HG03139 (cell line): ENCODE data around the gene FDX1.

ENCODE experiments used
- ATAC-seq: cut with Tn5 transposase; IDR thresholded peaks from one replicate; pipeline ENCODE4 v1.9.1; 2021; ENCODE audit not compliant: unreplicated experiment

Gene FDX1

DNA sequence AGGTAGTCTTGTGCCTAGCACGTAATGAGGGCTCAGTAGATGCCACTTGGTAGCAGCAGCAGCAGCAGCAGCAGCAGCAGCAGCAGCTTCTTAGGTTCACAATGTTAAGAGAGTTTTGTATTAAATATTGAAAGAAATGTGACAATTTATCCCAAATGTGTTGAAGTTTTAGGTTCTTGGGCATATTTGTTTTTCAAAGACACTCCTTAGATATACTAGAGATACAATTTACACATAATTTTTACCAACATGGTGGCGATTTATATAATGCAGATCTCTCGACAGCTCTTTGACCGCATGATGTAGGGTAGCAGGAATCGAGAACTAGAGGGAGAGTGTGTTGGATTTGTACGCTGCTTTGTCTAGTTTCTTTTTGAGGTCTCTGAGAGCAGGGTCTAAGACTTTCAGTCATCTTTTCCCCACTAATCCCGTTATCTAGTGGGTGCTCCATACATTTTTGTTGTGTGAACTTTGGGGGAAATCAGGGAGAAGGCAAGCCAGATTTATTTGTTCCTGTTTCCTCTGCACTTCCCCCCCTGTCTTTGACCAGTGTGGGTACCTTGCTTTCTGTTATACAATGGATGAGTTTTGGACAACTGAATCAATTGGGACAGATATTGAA, 1.4 kb downstream of the FDX1 start:
- no peak for ATAC-seq

DNA sequence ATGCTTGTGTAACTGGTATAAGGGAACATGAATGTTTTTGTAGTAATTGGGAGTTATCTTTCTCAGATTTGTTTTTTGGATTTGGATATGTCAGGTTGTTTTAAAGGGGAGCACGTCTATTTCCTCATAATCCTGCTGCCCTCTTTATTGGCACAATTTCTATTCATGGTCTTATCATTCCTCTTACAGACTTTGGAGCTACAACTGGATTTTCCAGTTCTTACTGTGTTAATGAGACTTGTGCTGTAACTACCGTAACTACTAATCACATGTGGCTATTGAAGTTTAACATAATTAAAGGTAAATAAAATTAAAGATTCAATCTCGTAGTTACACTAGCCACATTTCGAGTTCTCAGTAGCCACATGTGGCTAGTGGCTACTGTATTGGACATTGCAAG, 1.9 kb downstream of the FDX1 start:
- ATAC-seq: no peak

DNA sequence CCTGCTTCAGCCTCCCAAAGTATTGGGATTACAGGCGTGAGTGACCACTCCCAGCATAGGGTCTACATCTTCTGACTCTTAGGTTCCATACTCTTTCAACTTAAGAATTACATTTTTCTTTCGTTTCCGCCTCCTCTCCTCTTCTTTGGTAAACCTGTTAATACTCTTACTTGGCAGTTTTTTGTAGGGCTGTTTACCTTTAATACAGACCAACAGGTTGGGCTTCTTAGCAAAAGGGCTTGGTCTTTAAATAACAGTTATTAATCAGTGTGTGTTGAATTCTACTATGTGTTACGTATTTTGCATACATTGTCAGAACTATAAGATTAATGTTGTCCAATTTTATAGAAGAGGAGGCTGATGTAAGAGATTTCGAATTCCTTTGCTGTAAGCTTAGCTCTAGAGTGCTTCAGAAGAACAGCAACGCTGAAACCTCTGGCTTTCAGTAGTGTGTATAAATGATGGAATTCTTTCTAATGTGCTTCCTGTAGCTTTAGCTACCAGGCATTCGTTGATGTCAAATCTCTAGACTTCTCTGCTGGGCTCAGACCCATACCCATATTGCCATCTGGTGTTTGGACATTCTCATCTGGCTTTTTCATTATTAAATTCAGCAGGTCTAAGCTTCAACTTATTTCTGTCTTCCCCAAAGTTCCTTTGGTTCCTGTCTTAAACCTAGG, 3.1 kb downstream of the FDX1 start:
- no peak for ATAC-seq

DNA sequence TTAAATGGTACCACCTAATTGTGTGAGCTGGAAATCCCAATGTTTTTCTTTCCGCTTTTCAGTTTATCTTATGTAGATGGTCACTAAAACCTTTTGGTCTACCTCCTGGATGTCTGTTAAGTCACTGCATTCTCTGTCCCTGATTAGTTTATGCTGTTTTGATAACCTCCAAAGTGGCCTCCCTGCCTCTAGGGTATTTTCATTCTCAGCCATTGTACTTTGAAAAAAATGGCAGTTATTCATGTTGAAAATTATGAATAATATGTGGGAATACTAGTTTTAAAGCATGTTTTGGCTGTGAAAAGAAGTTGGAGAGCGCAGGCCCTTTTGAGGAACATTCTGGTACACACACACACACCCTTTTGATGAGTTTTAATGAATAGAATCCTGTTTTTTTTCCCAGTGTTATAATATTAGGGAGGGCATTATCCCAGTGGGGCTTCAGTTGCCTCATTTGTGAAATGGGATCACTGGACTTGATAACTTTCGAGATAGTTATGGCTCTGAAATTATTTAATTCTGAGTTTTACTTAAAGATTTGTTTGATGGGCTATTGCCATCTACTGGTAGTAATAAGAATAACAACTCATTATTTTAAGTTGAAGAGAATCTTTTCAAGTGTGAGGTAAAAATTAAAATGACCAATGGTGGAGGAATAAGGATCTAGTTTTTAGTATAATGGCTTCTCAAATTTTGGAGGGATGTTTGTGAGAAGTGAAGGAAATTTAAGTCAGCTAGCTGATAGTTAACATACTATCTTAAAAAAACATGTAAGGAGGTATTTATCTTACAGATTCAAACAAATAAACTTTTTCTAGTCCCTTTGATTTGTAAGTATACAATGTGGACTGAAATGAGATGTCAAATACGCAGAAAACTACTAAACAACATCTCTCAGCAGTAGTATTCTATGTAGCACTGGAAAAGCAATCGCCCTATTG, 3.9 kb downstream of the FDX1 start:
- ATAC-seq: no peak

DNA sequence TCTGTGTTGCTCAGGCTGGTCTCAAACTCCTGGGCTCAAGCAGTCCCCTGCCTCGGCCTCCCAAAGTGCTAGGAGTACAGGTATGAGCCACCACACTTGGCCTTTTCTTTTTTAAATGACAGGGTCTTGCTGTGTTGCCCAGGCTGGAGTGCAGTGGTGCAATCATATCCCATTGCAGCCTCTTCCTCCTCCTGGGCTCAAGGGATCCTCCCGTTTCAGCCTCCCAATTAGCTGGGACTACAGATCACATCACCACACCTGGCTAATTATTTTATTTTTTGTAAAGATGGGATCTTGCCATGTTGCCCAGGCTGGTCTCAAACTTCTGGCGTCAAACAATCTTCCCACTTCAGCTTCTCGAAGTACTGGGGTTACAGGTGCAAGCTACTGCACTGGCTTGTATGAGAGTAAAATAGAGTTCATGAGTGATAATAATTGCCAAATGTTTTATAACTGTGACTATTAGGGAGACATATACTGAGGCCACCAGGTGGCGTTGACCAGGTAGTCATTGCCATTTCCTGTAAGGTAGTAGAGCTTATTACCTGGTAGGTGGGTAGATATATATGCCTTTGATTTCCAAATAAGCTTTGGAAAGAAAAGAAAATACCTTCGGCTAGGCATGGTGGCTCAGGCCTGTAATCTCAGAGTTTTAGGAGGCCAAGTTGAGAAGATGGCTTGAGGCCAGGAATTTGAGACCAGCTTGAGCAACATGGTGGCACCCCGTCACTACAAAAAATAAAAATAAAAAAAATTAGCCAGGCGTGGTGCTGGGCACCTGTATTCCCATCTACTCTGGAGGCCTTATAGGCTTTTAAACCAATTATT, 5.4 kb downstream of the FDX1 start:
- no peak for ATAC-seq

DNA sequence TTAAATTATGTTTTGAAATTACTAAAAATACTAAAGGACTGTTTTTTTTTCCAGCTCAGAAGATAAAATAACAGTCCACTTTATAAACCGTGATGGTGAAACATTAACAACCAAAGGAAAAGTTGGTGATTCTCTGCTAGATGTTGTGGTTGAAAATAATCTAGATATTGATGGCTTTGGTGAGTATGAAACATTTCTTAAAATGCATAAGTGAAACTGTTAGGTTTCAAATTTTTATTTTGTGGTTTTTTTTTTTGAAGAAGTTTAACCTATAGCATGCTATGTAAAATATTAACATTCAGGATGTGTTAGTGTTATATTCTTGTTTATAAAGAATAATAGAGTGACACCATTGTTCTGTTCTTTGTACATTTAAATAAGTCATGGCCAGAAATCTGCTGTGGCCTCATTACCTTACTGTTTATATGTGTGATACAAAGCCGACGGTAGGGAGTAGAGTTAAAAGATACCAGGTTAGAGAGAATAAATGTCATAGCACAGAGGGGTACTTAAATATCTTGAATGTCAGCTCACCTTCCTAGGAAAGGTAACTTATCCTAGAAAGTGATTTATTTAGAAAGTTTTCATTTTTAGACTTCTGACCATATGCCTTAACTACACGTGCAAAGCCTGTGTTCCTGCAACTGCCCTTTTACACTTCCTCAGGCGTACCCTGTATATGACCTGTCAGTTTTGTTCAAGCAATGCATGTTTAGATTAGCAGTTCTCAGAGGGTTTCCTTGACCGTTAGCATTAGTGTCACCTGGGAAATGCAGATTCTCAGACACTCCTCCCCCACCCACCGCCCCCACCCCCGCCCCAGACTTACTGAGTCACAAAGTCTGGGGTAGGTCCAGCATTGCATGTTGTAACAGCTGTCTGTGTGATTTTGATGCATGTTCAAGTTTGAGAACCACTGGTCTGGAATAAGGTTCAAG, 6.3 kb downstream of the FDX1 start:
- no peak for ATAC-seq

DNA sequence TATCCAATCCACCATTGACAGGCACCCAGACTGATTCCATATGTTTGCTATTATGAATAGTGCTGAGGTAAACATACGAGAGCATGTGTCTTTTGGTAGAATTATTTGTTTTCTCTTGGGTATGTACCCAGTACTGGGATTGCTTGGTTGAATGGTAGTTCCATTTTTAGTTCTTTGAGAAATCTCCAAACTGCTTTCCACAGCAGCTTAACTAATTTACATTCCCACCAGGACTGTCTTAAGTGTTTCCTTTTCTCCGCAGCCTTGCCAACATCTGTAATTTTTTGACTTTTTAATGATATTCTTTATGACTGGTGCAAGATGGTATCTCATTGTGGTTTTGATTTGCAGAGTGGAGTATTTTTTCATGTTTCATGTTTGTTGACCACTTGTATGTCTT, 8.3 kb downstream of the FDX1 start:
- no peak for ATAC-seq

DNA sequence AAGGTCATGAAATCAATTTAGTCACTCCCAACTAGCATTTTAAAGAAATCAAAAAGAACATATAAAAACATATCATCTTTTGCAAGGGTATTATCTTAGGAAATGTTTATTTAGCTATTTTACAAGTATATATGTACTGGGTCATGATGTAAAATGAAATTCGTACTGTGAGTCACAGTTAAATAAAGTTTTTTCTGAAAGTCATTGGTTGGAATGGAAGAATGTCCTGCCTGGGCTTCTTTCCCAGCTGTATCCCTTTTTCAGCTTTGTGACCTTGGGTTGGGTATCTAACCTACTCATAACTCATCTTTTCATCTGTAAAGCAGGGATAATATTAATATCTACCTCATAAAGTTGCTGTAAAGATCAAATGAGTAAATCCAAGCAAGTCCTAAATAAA, 15.7 kb downstream of the FDX1 start:
- no peak for ATAC-seq

DNA sequence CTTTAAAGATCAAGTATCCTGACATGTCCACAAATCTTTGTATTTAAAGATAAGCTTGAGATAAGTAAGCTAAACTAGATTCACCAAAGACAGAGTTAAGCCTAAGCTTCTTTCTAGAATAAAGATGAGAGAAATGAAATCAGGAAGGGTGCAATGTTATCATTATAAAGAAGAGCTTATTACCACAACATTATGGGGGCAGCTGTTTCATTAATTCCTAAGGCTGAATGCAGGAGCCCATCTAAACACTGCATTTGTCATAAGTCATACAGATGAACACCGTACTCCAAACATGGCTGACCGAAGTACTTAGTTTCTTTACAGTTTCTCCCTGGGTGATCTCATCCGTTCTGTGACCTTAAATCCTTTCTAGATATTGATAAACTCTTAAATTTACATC, 16.3 kb downstream of the FDX1 start:
- no peak for ATAC-seq

DNA sequence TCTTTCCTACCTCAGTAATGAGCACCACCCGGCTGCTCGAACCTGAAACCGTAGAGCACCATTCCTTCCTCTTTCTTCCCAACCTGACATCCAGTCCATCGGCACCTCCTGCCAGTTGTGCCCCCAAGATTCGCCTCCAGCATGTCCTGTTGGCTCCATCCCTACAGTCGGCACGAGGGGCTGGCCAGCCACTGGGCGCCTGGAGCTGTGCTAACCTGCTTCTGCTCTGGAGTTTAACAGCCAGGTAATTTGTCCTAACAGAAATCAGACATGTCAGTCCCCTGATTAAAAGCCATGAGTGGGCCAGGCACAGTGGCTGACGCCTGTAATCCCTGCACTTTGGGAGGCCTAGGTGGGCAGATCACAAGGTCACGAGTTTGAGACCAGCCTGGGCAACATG, 16.8 kb downstream of the FDX1 start:
- ATAC-seq: no peak

DNA sequence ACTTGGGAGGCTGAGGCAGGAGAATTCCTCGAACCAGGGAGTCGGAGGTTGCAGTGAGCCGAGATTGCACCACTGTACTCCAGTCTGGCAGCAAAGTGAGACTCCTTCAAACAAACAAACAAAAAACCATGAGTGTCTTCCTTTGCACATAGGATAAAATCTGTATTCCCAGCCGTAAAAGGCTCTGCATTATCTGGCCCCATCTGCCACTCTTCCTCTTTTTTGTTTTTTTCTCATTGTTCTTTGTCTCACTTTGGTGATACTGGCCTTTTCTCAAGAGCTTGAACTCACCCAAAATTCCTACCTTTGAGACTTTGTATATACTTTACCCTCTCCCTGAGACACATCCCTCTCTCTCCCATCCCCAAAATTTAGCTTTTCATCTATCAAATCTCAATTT, 17.6 kb downstream of the FDX1 start:
- no peak for ATAC-seq

DNA sequence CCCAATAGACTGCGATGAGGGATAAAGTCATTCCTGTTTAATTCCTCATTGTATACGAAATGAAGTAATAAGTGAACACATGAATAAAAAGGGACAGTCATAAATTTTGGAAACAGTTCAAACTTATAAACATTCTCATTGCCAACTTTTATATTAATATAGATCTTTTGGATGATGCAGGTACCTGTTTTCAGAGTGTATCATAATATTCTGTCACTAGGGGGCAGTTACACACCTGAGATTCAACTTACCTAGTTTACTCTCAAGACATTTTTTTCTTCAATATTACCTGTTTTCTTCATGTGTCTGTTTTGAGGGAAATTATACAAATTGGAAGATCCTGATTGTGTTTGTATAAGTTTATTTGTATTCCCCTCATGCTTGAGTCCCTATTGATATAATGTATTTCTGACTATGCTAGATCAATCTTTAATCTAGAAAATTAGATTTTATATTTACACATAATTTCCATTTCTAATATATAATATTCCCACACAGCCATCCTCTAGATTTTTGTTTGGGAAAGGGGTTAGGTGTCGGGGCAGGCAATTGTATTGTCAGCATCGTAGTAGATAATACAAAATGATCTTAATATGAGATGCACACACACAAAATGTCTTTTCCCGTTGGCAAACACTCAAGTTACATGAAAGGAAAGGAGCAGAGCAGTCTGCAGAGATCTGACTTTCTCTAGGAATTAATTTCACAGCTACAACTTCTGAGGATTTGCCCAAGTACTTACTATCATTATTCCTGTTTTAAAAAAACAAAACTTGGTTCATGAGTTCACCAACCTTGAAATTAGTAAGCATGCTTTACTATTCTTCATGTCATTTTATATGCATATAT, 18.4 kb downstream of the FDX1 start:
- no peak for ATAC-seq

DNA sequence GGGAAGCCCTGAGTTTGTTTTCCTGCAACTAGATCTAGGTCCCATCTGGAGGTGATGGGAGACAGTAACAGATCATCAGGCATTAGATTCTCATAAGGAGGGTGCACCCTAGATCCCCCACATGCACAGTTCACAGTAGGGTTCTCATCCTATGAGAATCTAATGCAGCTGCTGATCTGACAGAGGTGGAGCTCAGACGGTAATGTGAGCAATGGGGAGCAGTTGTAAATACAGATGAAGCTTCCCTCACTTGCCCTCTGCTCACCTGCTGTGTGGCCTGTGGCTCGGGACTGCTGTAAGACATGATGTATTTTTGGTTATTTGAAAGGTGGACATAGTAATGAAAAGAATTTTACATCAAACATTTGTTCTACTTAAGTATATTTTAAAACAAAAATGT, 20.5 kb downstream of the FDX1 start:
- no peak for ATAC-seq

DNA sequence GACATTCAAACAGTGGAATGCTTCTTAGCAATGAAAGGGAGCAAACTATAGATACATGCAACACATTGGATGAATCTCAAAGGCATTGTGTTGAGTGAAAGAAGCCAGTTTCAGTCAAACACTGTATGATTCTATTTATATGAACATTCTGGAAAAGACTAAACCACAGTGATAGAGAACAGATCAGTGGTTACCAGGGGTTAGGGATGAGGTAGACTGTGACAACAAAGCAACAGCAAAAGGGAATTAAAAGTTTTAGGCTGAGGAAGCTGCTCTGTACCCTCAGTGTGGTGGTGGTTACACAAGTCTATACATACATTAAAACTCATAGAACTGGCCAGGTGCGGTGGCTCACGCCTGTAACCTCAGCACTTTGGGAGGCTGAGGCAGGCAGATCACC, 23.0 kb downstream of the FDX1 start:
- ATAC-seq: no peak

DNA sequence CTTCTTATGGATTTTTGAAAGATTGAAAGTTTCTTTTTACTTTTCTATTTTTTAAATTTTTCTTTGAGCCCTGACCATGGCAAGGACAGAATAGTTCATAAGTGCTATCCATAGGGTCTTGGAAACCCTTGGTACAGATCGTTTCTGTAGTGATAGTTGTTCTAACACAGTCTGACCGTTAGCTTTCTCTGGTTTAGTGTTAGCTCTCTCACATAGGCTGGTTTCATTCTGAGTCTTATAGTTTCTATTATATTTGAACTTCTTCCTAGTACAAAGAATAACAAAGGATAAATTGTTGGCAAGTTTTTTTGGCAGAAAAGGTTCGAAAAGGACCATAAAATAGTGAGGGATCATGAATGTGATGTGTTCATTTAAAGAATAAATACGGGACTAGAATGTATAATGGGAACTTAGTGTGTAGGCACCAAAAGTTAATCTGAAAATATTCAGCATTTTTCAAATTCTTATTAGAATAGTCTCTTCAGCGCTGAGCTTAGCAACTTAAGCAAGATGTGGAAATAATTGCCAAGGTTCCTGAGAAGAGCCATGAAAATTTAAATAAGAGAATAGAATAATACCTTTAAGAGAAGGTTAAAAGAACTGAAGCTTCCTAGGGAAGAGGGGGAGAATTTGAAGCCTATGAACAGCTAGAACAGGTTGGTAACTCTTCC, 24.1 kb downstream of the FDX1 start:
- ATAC-seq: peak; percentile 71

DNA sequence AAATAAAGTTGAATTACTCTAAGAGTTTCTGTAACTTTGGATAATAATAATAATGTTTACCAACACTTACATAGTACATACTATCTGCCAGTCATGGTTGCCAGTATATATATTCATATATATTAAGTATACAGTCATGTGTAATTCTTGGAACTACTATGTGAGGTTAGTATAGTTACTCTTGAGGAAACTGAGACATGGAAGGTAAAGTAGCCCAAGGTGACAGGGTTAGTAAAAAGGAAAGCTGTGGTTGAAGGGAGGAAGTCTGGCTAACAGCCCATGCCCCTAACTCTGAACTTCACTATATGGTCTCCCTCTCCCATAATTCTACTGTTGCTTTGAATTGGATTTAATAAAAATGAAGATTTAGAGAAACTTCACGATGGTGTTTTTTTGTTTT, 24.9 kb downstream of the FDX1 start:
- no peak for ATAC-seq

DNA sequence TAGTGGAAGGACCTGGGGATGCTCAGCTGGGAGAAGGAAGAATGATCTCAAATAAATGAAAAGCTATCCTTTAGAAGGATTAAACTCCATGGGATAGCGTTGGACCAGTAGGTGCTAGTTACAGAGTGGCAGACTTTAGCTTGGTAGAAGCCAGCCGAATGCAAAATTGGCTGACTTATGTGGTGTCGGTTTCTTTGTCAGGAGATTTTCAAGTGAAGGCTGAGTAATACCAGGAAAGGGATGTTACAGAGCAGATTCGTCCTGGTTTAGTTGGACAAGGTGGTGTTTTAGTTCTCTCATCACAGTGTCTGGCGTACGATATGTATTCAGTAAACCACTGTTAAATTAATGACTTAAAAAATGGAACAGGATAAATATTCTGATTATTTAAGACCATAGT, 26.0 kb downstream of the FDX1 start:
- no peak for ATAC-seq

DNA sequence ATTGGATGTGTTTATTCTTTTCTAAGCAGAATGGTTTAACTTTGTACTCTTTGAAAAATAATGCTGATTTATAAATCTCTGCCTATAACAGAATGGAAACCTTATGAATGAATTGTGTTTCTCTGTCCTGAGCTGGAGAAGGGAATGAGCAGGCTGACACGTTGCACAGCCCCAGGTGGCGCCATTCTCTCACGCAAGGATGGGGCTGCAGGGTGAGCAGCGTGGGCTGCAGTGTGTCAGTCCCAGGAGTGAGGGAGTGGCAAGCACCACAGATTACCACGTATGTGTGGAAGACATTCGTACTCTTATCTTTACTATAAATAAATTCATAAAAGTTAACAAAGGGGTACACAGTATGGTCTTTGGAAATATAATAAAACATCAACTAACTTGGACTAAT, 33.4 kb downstream of the FDX1 start:
- no peak for ATAC-seq

DNA sequence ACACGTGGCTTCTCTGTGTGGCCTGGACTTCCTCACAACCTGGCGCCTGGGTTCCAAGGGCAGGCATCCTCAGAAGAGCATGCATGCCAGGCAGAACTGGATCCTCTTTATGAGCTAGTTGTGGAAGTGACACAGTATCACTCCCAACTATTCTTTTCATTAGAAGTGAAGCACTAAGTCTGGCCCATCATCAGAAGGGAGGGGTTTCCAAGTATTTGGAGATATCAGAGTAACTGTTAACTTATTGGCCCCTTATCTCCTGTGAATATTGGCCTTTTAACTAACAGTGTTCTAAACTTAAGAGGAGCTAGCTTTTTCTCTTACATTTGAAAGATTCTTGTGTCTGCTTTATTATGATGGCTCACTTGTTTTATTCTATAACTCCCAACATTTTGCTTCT, 35.5 kb downstream of the FDX1 start:
- no peak for ATAC-seq
